Fibroblast of the aortic adventitia (primary cell): ENCODE measurements around the gene CMTM6. TPM values are rescaled to one million over a fixed set of nuclear protein-coding genes. Genes with fewer than 3 reads are reported as not detected.

Experiments
- DNase-seq: peaks from one replicate; pipeline ENCODE4 v3.0.0-alpha.2; 2010; ENCODE audit warnings: low read depth
- H3K4me3 ChIP-seq: 2 replicates; pipeline ENCODE4 v1.5.1; 2011; ENCODE audit warnings: low read depth, mild to moderate bottlenecking, control low read depth, low read length, moderate library complexity
- total RNA-seq: library from RNA; depleted of rRNA; stranded (reverse); fragments of >200 nt; gene quantifications from 2 replicates; pipeline ENCODE4 v1.2.3, GENCODE V29; 2012; ENCODE audit warnings: low replicate concordance
- TF ChIP-seq, protein P1 (sequence below): IDR thresholded peaks from 2 replicates; pipeline ENCODE4 v1.5.1; 2011; ENCODE audit warnings: mild to moderate bottlenecking, low read length, control low read depth, inconsistent platforms; ENCODE audit not compliant: insufficient read depth

CMTM6 gene
- total RNA-seq, 1 donor = 81.4 TPM

- no peak for DNase-seq
- no peak overlapping the region for H3K4me3 ChIP-seq
- TF ChIP-seq, protein P1, sequence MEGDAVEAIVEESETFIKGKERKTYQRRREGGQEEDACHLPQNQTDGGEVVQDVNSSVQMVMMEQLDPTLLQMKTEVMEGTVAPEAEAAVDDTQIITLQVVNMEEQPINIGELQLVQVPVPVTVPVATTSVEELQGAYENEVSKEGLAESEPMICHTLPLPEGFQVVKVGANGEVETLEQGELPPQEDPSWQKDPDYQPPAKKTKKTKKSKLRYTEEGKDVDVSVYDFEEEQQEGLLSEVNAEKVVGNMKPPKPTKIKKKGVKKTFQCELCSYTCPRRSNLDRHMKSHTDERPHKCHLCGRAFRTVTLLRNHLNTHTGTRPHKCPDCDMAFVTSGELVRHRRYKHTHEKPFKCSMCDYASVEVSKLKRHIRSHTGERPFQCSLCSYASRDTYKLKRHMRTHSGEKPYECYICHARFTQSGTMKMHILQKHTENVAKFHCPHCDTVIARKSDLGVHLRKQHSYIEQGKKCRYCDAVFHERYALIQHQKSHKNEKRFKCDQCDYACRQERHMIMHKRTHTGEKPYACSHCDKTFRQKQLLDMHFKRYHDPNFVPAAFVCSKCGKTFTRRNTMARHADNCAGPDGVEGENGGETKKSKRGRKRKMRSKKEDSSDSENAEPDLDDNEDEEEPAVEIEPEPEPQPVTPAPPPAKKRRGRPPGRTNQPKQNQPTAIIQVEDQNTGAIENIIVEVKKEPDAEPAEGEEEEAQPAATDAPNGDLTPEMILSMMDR = no peak
Observed at GRCh38 chr3:32511005-32511404, 8.4 kb upstream of the CMTM6 start.

GRCh38 chr3:32510075-32510724 is 7.5 kb upstream of the CMTM6 start:
- TF ChIP-seq, protein P1 = peak; percentile 72
- DNase-seq = peak; percentile 80
- H3K4me3 ChIP-seq = no peak overlapping the region

GRCh38 chr3:32508711-32509110 is 6.1 kb upstream of the CMTM6 start:
- peak; percentile 27 for DNase-seq
- no peak overlapping the region for H3K4me3 ChIP-seq
- TF ChIP-seq, protein P1 = no peak

DNA sequence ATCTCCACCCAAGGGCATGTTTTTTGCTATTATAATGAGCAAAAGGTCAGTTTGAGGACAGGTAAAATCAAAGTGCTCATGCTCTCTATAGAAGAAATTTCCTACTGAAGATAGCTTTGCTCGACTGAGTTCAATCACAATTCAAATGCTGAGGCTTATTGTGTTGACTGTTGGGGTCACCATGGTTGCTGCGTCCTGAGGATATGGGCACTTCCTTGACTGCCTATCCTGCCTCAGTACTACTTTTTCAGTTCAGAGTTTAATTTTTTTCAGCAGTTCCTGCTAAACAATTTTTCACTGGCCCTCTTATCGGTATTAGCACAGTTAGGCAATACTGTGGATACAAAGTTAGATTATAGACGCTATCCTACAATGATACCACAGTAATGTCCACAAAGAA is 3.8 kb upstream of the CMTM6 start:
- TF ChIP-seq, protein P1 = no peak
- no peak for DNase-seq
- H3K4me3 ChIP-seq = no peak overlapping the region

DNA sequence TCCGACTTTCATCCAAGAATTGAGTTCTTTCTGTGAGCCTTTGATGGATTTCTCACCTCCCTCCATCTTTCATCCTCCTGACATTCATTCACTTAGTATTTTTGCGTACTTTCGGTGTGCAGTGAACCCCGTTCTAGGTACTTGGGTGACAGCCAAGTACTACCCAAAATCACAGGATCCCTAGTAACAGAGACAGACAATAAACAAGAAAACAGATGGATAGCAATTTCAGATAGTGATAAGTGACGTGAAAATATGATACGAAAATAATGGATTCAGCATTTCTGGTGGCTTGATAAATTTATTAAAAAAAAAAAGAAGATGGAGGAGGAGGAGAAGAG is 264 bp upstream of the CMTM6 start:
- DNase-seq = no peak
- TF ChIP-seq, protein P1 = no peak
- H3K4me3 ChIP-seq = peak overlapping the region; percentile 98

DNA sequence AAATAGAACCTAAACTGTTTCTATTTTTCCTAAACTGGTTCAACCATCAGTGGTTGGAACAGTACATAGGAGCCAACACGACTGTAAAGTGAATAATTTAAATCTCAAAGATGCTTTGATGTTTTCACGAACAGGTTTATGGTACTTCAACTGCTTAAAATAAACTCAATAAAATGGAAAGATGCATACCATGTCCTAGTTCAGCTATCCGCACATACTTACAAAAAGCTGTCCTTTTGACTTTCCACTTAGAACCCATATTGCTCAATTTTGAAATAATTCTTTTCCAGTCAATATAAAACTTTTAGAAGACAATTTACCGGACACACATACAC is 902 bp downstream of the CMTM6 start:
- H3K4me3 ChIP-seq = peak overlapping the region; percentile 98
- TF ChIP-seq, protein P1 = no peak
- DNase-seq = no peak

- no peak for DNase-seq
- peak overlapping the region; percentile 98 for H3K4me3 ChIP-seq
- TF ChIP-seq, protein P1 = no peak
Observed at GRCh38 chr3:32500880-32501782, 1.5 kb downstream of the CMTM6 start.
